H1 (cell line): ENCODE measurements around the gene BRS3. TPM values are rescaled to one million over a fixed set of nuclear protein-coding genes. Genes with fewer than 3 reads are reported as not detected.

Experiments used
- CTCF ChIA-PET: fragments of 300-600 bp; sonication (Branson Sonifier 250); formaldehyde crosslinking; loops from one replicate; lab custom pipeline; 2021; ENCODE audit not compliant: partially characterized antibody; lab: Charles Lee
- POLR2A ChIA-PET: fragments of 300-600 bp; sonication (Branson Sonifier 250); formaldehyde crosslinking; loops from one replicate; lab custom pipeline; 2021; ENCODE audit warnings: inconsistent platforms; ENCODE audit not compliant: partially characterized antibody; lab: Charles Lee
- DNase-seq, 2 experiments: peaks; one replicate each; pipeline versions ENCODE4 v3.0.0 to v3.0.0-alpha.2; 2010 to 2022; ENCODE audit warnings: low spot score in 2 of 2, low read depth in 1 of 2, mixed read lengths in 1 of 2
- FAIRE-seq: peaks from 2 replicates; lab custom pipeline; 2011; peaks lifted over from hg19 to GRCh38; lab: Jason Lieb, UNC
- H2AFZ ChIP-seq: 2 replicates; pipeline ENCODE4 v1.8.1; 2012; ENCODE audit warnings: low read length, inconsistent platforms
- H2AK5ac ChIP-seq: 2 replicates; pipeline ENCODE4 v1.6.1; 2013; ENCODE audit warnings: low read depth, low read length
- H2BK120ac ChIP-seq: replicated peaks from 2 replicates; pipeline ENCODE3; 2013; ENCODE audit warnings: low read depth, low read length, inconsistent platforms
- H2BK12ac ChIP-seq: 2 replicates; pipeline ENCODE4 v1.6.1; 2013; ENCODE audit warnings: low read depth, low read length
- H2BK15ac ChIP-seq: 2 replicates; pipeline ENCODE4 v1.6.1; 2013; ENCODE audit warnings: low read length
- H2BK20ac ChIP-seq: 2 replicates; pipeline ENCODE4 v1.6.1; 2013; ENCODE audit warnings: low read length
- H2BK5ac ChIP-seq: 2 replicates; pipeline ENCODE4 v1.6.1; 2013; ENCODE audit warnings: low read depth, low read length
- H3K14ac ChIP-seq: 2 replicates; pipeline ENCODE4 v1.6.1; 2013; ENCODE audit warnings: inconsistent platforms; ENCODE audit not compliant: insufficient read length
- H3K18ac ChIP-seq: 2 replicates; pipeline ENCODE4 v1.6.1; 2013; ENCODE audit warnings: low read length; ENCODE audit errors: extremely low read depth
- H3K23ac ChIP-seq: 2 replicates; pipeline ENCODE4 v1.6.1; 2013; ENCODE audit warnings: inconsistent platforms; ENCODE audit not compliant: insufficient read length
- H3K23me2 ChIP-seq: 2 replicates; pipeline ENCODE4 v1.6.1; 2013; ENCODE audit warnings: low read depth, low read length
- H3K27ac ChIP-seq: 2 replicates; pipeline ENCODE4 v1.6.1; 2011; ENCODE audit warnings: low read depth, low read length, inconsistent platforms
- H3K27me3 ChIP-seq, 4 experiments: replicated peaks in 1 of 4; 1 replicate in 1 of 4; 2 replicates in 3 of 4; pipeline versions ENCODE4 v1.6.1 to v1.8.1; 2011 to 2013; ENCODE audit warnings: low read length in 3 of 4, mild to moderate bottlenecking in 3 of 4, inconsistent platforms in 2 of 4, mixed read lengths in 2 of 4, moderate library complexity in 1 of 4; ENCODE audit not compliant: control insufficient read depth in 3 of 4, insufficient read depth in 3 of 4; ENCODE audit errors: extremely low read depth in 1 of 4
- H3K36me3 ChIP-seq, 4 experiments: 2 replicates each; pipeline versions ENCODE4 v1.6.1 to v1.8.1; 2011 to 2013; ENCODE audit warnings: mild to moderate bottlenecking in 4 of 4, low read length in 3 of 4, moderate library complexity in 2 of 4, control low read depth in 1 of 4, inconsistent platforms in 1 of 4; ENCODE audit not compliant: insufficient read depth in 4 of 4, control insufficient read depth in 2 of 4
- H3K4ac ChIP-seq: replicated peaks from 2 replicates; pipeline ENCODE3; 2013; ENCODE audit warnings: low read length, low read depth, mixed read lengths, inconsistent platforms; ENCODE audit not compliant: insufficient read length
- H3K4me1 ChIP-seq, 4 experiments: replicated peaks in 1 of 4; 1 replicate in 1 of 4; 2 replicates in 3 of 4; pipeline versions ENCODE4 v1.6.1 to v1.8.1; 2011 to 2013; ENCODE audit warnings: low read length in 3 of 4, inconsistent platforms in 2 of 4, mixed read lengths in 1 of 4; ENCODE audit not compliant: insufficient read depth in 4 of 4, control insufficient read depth in 3 of 4
- H3K4me2 ChIP-seq, 2 experiments: 2 replicates each; pipeline versions ENCODE4 v1.6.1 to v1.8.1; 2011 to 2013; ENCODE audit warnings: low read depth in 2 of 2, low read length in 2 of 2, control low read depth in 1 of 2, inconsistent platforms in 1 of 2, mild to moderate bottlenecking in 1 of 2; ENCODE audit not compliant: insufficient read depth in 1 of 2
- H3K4me3 ChIP-seq, 4 experiments: fragments of 200-600, 300-600 bp in 1 of 4; sonication (generic), shearing (Covaris generic), sonication (Bioruptor Twin) in 1 of 4; 2 replicates each; pipeline versions ENCODE4 v1.5.1 to v1.8.1; 2011 to 2016; ENCODE audit warnings: low read length in 4 of 4, low read depth in 3 of 4, control low read depth in 2 of 4, inconsistent platforms in 2 of 4, mild to moderate bottlenecking in 2 of 4, mixed read lengths in 1 of 4, moderate library complexity in 1 of 4; ENCODE audit not compliant: insufficient read depth in 2 of 4; ENCODE audit errors: extremely low read depth in 1 of 4
- H3K56ac ChIP-seq: replicated peaks from 2 replicates; pipeline ENCODE3; 2013; ENCODE audit warnings: low read depth, mild to moderate bottlenecking, mixed read lengths, low read length, inconsistent platforms; ENCODE audit not compliant: insufficient read length
- H3K79me1 ChIP-seq: 2 replicates; pipeline ENCODE4 v1.6.1; 2013; ENCODE audit warnings: low read depth, low read length, control low read depth
- H3K79me2 ChIP-seq, 2 experiments: 2 replicates each; pipeline versions ENCODE4 v1.6.1 to v1.8.1; 2012 to 2013; ENCODE audit warnings: low read length in 2 of 2, mild to moderate bottlenecking in 2 of 2, inconsistent platforms in 1 of 2; ENCODE audit not compliant: insufficient read depth in 2 of 2, control insufficient read depth in 1 of 2
- H3K9ac ChIP-seq, 4 experiments: replicated peaks in 1 of 4; 1 replicate in 1 of 4; 2 replicates in 3 of 4; pipeline versions ENCODE4 v1.6.1 to v1.8.1; 2011 to 2013; ENCODE audit warnings: low read depth in 3 of 4, low read length in 3 of 4, control low read depth in 2 of 4, mild to moderate bottlenecking in 2 of 4, moderate library complexity in 2 of 4, inconsistent platforms in 1 of 4; ENCODE audit errors: extremely low read depth in 1 of 4
- H3K9me3 ChIP-seq, 2 experiments: 2 replicates each; pipeline versions ENCODE4 v1.6.1 to v1.8.1; 2012 to 2013; ENCODE audit warnings: mild to moderate bottlenecking in 2 of 2, moderate library complexity in 2 of 2, control low read depth in 1 of 2, inconsistent platforms in 1 of 2, low read depth in 1 of 2, low read length in 1 of 2, mixed read lengths in 1 of 2; ENCODE audit not compliant: insufficient read depth in 2 of 2
- H4K20me1 ChIP-seq, 2 experiments: replicated peaks in 1 of 2; 2 replicates each; pipeline versions ENCODE3 to v1.8.1; 2011 to 2013; ENCODE audit warnings: inconsistent platforms in 2 of 2, low read length in 2 of 2, mild to moderate bottlenecking in 1 of 2; ENCODE audit not compliant: insufficient read depth in 2 of 2, control insufficient read depth in 1 of 2
- H4K5ac ChIP-seq: 2 replicates; pipeline ENCODE4 v1.6.1; 2013; ENCODE audit warnings: low read length, low read depth, mixed read lengths, inconsistent platforms; ENCODE audit not compliant: insufficient read length
- H4K8ac ChIP-seq: 2 replicates; pipeline ENCODE4 v1.8.0; 2013; ENCODE audit warnings: mild to moderate bottlenecking, moderate library complexity, low read length, inconsistent platforms; ENCODE audit not compliant: insufficient read depth; ENCODE audit errors: extremely low read depth
- H4K91ac ChIP-seq: replicated peaks from 2 replicates; pipeline ENCODE3; 2013; ENCODE audit warnings: low read length, mixed read lengths, inconsistent platforms; ENCODE audit not compliant: insufficient read length
- ASH2L ChIP-seq: fragments of 200-600, 300-600 bp; sonication (generic); IDR thresholded peaks from one replicate; pipeline ENCODE4 v1.7.1; 2017; ENCODE audit warnings: low read length
- CTBP2 ChIP-seq: IDR thresholded peaks from 2 replicates; pipeline ENCODE4 v1.7.0; 2011; ENCODE audit warnings: borderline replicate concordance, mild to moderate bottlenecking, moderate library complexity, mixed read lengths, low read length; ENCODE audit not compliant: insufficient read depth, insufficient read length
- FOSL1 ChIP-seq: IDR thresholded peaks from 2 replicates; pipeline ENCODE4 v1.6.1; 2011; ENCODE audit warnings: mild to moderate bottlenecking, low read depth, low read length, moderate library complexity; ENCODE audit not compliant: insufficient read depth
- KDM1A ChIP-seq: fragments of 200-600, 300-600 bp; sonication (generic); IDR thresholded peaks from 2 replicates; pipeline ENCODE4 v1.7.1; 2016; ENCODE audit warnings: mild to moderate bottlenecking, low read length, borderline replicate concordance
- MAFK ChIP-seq: IDR thresholded peaks from 2 replicates; pipeline ENCODE4 v1.6.1; 2012; ENCODE audit warnings: low read depth, mild to moderate bottlenecking, improper control_type of control experiment, low read length
- PHF8 ChIP-seq: fragments of 200-600 bp; sonication (generic); conservative IDR thresholded peaks from 2 replicates; pipeline ENCODE4 v1.7.1; 2012; ENCODE audit warnings: low read depth, mild to moderate bottlenecking, inconsistent platforms, low read length, moderate library complexity
- POLR2AphosphoS5 ChIP-seq: IDR thresholded peaks from 2 replicates; pipeline ENCODE4 v1.6.1; 2011; ENCODE audit warnings: low read depth, low read length
- RBBP5 ChIP-seq: IDR thresholded peaks from 2 replicates; pipeline ENCODE4 v1.7.1; 2012; ENCODE audit warnings: low read depth, mild to moderate bottlenecking, inconsistent platforms, low read length, moderate library complexity, borderline replicate concordance
- RNF2 ChIP-seq: fragments of 200-900, 300-1000 bp; sonication (generic); IDR thresholded peaks from 2 replicates; pipeline ENCODE4 v1.7.1; 2016; ENCODE audit warnings: borderline replicate concordance, low read depth, mild to moderate bottlenecking, antibody characterized with exemption, low read length; ENCODE audit not compliant: poor library complexity, severe bottlenecking; ENCODE audit errors: missing control alignments
- TAF7 ChIP-seq: optimal IDR thresholded peaks from 2 replicates; pipeline ENCODE3; 2011; ENCODE audit warnings: low read depth, mild to moderate bottlenecking, inconsistent platforms, low read length, moderate library complexity, borderline replicate concordance
- TEAD4 ChIP-seq: IDR thresholded peaks from 2 replicates; pipeline ENCODE4 v1.6.1; 2012; ENCODE audit warnings: low read depth, low read length, inconsistent platforms, mixed read lengths
- WGBS, 2 experiments: shearing (Covaris generic) in 1 of 2; methylation state at CpG; one replicate each; pipeline versions ENCODE4 v1.1.6 to v1.1.7; 2013 to 2015; ENCODE audit warnings: low lambda C conversion rate in 2 of 2, mixed read lengths in 2 of 2, inconsistent platforms in 1 of 2, low coverage in 1 of 2, missing lambda C conversion rate in 1 of 2; ENCODE audit not compliant: insufficient replicate concordance in 2 of 2, insufficient coverage in 1 of 2, insufficient read length in 1 of 2; ENCODE audit errors: extremely low coverage in 1 of 2, missing lambda C conversion rate in 1 of 2; 5-methylcytosine and 5-hydroxymethylcytosine counted together
- polyA plus RNA-seq, 7 experiments: library from polyadenylated mRNA; depleted of rRNA in 3 of 7; stranded (reverse) in 5 of 7; unstranded in 2 of 7; fragments of >200 nt in 5 of 7; fragments of 200-250 nt in 2 of 7; gene quantifications; 1 replicate in 5 of 7; 2 replicates in 1 of 7; 4 replicates in 1 of 7; pipeline versions ENCODE4 v1.2.1 to v1.2.3, GENCODE V29; 2011 to 2013; ENCODE audit warnings: missing spikeins in 2 of 7, mixed read lengths in 2 of 7
- total RNA-seq: library from RNA; stranded (reverse); fragmentation: NEBNext Ultra II Directional; extraction: Animal tissue kit (Norgen Biotek cat#: 25700); gene quantifications from 2 replicates; pipeline ENCODE4 v1.2.1, GENCODE V29; 2021

The BRS3 gene
- total and polyA plus RNA-seq, 2 of the 8 experiments (the other 6 are each of a cell fraction or from before 2014, with no cell fraction given) = not detected

DNA sequence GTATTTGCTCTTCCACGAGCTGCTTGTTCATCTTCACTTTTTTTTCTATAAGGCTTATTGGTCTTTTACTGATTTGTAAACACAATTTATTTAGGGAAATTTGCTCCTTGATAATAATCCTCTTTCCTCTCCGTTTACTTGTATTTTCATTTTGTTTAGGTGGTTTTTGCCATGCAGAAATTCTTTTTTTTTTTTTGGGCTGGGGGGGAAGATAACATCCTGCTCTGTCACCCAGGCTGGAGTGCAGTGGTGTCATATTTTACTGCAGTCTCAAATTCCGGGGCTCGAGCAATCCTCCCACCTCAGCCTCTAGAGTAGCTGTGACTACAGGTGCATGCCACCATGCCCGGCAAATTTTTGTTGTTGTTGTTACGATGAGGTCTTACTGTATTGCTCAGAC lies 31.6 kb upstream of the BRS3 start:
- no peaks in the 10 kb centered on the region for H4K20me1 ChIP-seq
- FAIRE-seq = no peak
- no peak overlapping the region for H3K4me3 ChIP-seq
- no peak overlapping the region for H2BK15ac ChIP-seq
- no peak overlapping the region for H2BK20ac ChIP-seq
- POLR2A ChIA-PET = no interaction called here
- no peaks in the 10 kb centered on the region for H3K4me1 ChIP-seq
- H3K14ac ChIP-seq = no peak overlapping the region
- no peak overlapping the region for H3K4me2 ChIP-seq
- WGBS, 2 experiments = 93% methylated on average over 6 of the region's 6 CpGs; no CpG with 5 or more reads in 1 of the 2 experiments
- no peak overlapping the region for H3K56ac ChIP-seq
- no peaks in the 10 kb centered on the region for H3K23me2 ChIP-seq
- H2BK120ac ChIP-seq = no peak overlapping the region
- no peak overlapping the region for H2AK5ac ChIP-seq
- H3K23ac ChIP-seq = no peak overlapping the region
- TF ChIP-seq ASH2L = no peak
- no peak for TF ChIP-seq PHF8
- no peak for TF ChIP-seq CTBP2
- TF ChIP-seq TAF7 = no peak
- no peak for TF ChIP-seq KDM1A
- no peak for TF ChIP-seq RBBP5
- no peak for TF ChIP-seq MAFK
- no peak for TF ChIP-seq FOSL1
- no peak for TF ChIP-seq RNF2
- no peak for TF ChIP-seq POLR2AphosphoS5
- no peak for TF ChIP-seq TEAD4
- TF ChIP-seq, all 59 proteins: peak for 0
- H3K79me1 ChIP-seq = no peaks in the 10 kb centered on the region
- no peak overlapping the region for H3K27ac ChIP-seq
- H4K91ac ChIP-seq = no peak overlapping the region
- no peaks in the 10 kb centered on the region for H3K79me2 ChIP-seq
- H2BK12ac ChIP-seq = no peak overlapping the region
- no peaks in the 10 kb centered on the region for H3K27me3 ChIP-seq
- CTCF ChIA-PET = interaction anchor here (0.7 kb wide), 1 partner anchor 9 kb away, joined by 3 read pairs; no protein-coding TSS in a partner anchor
- H3K9ac ChIP-seq = no peak overlapping the region
- no peak overlapping the region for H2AFZ ChIP-seq
- no peaks in the 10 kb centered on the region for H3K36me3 ChIP-seq
- H2BK5ac ChIP-seq = no peak overlapping the region
- DNase-seq = no peak
- no peak overlapping the region for H3K18ac ChIP-seq
- no peak overlapping the region for H3K4ac ChIP-seq
- H4K8ac ChIP-seq = no peak overlapping the region
- H4K5ac ChIP-seq = no peak overlapping the region
- H3K9me3 ChIP-seq = no peaks in the 10 kb centered on the region
